SK-N-DZ (cell line): Measurements from ENCODE around the gene HEYL.

Experiments used
- DNase-seq: peaks from one replicate; pipeline ENCODE4 v3.0.0-alpha.2; 2015; ENCODE audit warnings: low spot score

HEYL gene

GRCh38 chr1:39638965-39639304 lies 508 bp downstream of the HEYL start:
- no peak for DNase-seq

- no peak for DNase-seq
Observed at GRCh38 chr1:39637361-39637760, 2.1 kb downstream of the HEYL start.

GRCh38 chr1:39635871-39636210 lies 3.6 kb downstream of the HEYL start:
- DNase-seq, result no peak

- no peak for DNase-seq
Observed at GRCh38 chr1:39635205-39635870, 4.1 kb downstream of the HEYL start.

DNA sequence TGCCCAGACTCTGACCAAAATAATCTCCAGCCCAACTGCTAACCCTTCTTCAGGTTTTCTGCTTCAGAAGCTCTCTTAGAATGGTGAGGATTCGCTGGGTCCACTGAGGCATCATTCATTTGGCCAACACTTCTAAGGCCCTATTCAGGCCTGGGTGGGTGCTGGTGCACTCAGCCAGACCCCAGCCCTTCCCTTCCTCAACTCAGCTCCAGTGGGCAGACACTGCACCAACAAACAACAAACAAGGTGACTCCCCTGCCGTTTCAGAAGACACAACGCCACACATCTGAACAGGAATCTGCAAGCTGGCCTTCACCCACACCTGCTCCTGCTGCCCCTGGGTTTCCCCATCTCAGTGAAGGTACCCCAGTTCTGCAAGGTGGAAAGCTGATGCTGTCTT lies 6.0 kb downstream of the HEYL start:
- no peak for DNase-seq

DNA sequence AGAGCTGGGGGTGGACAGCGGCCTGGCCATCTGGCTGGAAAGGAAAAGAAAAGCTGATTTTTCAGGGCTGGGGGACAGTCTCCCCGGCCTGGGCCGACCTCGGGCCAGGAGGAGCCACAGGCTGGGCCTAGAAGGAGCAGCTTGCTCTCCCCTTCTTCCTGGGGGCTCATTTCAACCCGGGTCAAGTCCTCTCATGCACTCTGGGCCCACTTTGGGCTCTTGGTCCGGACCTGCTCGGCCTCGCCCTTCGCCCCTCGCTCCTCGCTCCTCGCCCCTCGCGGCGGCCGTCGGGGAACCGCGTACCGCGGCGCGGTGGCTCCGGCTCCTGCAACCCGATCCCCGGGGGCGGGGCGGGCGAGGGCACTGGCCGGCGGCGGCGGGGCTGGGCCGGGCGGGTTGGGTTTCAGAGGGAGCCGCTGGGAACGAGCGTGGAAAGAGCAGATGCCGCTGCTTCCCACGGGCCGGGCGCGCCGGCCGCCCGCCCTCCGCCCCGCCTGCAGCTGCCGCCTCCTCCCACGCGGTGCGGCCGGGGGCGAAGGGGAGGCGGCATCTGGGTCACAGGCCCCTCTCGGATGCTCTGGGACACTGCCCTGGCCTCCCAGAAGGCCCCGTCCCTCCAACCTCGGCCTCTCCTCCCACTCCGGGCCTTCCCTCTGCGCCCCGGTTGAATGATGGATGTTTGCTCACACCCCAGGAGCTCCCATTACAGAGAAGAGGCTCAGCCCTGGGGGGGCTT lies 6.6 kb downstream of the HEYL start:
- no peak for DNase-seq

DNA sequence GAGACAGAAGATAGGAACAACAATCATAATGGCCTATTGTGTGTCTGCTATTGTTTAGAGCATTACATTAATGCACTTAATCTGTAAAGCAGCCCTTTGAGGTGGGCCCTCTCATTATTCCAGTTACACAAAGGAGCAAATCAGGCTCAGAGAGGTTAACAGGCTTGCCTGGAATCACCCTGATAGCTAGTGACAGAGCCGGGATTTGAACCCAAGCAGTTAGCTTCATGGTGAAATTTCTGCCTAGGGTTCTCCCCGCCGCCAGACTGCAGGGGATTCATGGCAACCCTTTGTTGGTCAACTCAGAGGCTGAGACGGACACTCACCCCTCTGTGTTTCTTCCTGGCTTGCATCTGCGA lies 7.1 kb downstream of the HEYL start:
- DNase-seq, result no peak

GRCh38 chr1:39631361-39632322 lies 7.8 kb downstream of the HEYL start:
- no peak for DNase-seq

GRCh38 chr1:39628807-39629350 lies 10.6 kb downstream of the HEYL start:
- no peak for DNase-seq

DNA sequence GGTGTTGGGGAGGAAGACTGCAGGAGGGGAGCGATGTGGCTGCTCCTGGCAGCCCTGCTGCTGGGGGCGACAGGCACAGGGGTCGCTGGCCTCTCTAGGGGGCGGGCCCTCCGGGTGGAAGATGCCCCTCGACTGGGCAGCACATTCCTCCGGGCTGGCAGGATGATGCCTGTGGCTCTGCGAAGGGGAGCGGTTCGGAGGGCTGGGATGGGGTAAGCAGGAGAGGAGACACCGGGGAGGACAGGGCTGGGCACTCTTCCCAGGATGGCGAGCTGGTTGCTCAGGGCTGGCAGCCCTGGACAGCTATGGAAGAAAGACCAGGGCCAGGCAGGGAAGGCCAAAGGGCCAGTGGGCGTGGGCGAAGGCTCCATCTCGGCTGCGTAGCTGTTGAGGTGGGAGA lies 12.8 kb downstream of the HEYL start:
- DNase-seq, result no peak

GRCh38 chr1:39625462-39626273 lies 13.8 kb downstream of the HEYL start:
- DNase-seq, result peak; percentile 92

GRCh38 chr1:39625009-39625408 lies 14.4 kb downstream of the HEYL start:
- DNase-seq, result no peak

DNA sequence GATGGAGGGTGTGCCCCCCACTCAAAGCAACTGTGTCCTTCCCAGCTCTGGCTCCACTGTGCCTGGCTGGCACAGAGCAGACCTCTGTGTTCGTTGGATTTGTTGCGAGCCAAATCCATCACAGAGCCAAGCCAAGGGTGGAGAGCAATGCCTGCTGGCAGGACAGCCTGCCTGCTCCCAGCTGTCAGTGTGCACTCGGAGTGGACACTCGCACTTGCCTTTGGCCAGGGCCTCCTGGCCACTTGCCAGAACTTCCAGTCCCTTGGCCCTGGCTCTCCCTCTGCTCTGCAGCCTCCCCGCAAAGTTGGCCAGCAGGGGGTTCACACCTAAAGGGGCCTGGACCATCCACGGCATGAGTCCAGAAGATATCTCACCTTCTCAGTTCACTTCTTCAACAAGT lies 16.4 kb downstream of the HEYL start:
- DNase-seq, result no peak

- DNase-seq, result no peak
Observed at GRCh38 chr1:39622427-39622826, 17.0 kb downstream of the HEYL start.

GRCh38 chr1:39620659-39621165 lies 18.7 kb downstream of the HEYL start:
- DNase-seq, result no peak

GRCh38 chr1:39617488-39618049 lies 21.9 kb downstream of the HEYL start:
- DNase-seq, result no peak

GRCh38 chr1:39615086-39615673 lies 24.3 kb downstream of the HEYL start:
- DNase-seq, result no peak

GRCh38 chr1:39614488-39614887 lies 25.0 kb downstream of the HEYL start:
- DNase-seq, result no peak

GRCh38 chr1:39613250-39613649 lies 26.2 kb downstream of the HEYL start:
- no peak for DNase-seq

DNA sequence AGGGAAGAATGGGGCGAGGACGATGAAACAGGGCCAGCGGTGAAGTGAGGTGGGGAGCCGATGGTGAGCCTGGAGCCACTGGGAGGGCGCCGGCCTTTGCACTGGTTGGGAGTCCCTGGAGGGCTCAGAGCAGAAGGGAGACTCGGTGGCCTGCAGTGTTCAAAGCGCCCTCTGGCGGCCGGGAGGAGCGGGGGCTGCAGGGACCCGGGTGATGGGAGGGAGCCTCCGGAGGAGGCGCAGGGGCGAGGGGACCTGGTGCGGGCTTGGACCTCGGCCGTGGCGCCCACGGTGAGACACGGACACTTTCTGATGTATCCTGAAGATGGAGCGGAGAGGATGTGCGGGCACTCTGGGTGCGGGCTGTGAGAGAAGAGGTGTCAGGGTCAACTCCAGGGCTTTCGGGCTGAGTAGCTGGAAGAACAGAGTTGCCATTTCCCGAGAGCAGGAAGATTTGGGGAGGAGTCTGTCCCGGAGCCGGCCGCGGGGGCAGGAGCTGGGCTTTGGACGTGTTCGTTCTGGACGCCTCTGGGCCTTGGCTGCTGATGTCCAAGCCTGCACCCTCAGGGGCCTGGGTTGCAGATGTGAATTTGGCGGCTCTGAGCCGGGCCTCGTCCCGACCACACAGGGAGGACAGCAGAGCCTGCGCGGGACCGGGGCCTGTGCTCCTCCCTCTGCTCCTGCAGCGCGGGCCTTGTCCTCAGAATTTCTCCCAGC lies 29.7 kb downstream of the HEYL start:
- DNase-seq, result peak; percentile 44
